Lower leg skin (tissue), 3 donors: Measurements from ENCODE around the gene MORC1.

ENCODE experiments used
- CTCF ChIP-seq, 3 donors: fragments of 450-650 bp; IDR thresholded peaks; one replicate each; pipeline ENCODE4 v1.5.1; 2016; ENCODE audit warnings: antibody characterized with exemption in 3 of 3, mild to moderate bottlenecking in 3 of 3, moderate library complexity in 2 of 3
- POLR2A ChIP-seq, 2 donors: fragments of 450-650 bp; IDR thresholded peaks; one replicate each; pipeline ENCODE4 v1.6.1; 2016 to 2017; ENCODE audit warnings: antibody characterized with exemption in 2 of 2, mild to moderate bottlenecking in 1 of 2, moderate library complexity in 1 of 2

GRCh38 chr3:109149078-109149477 lies 31.1 kb upstream of the MORC1 start:
- no peak for TF ChIP-seq POLR2A (IDR thresholded peaks at IDR 0.05)
- TF ChIP-seq CTCF (IDR thresholded peaks at IDR 0.05), result no peak
